Retinal pigment epithelial cell (primary cell): Measurements from ENCODE around the gene CCT5.

ENCODE experiments used
- DNase-seq: peaks from one replicate; pipeline ENCODE4 v3.0.0-alpha.2; 2010; ENCODE audit warnings: low read depth
- H3K4me3 ChIP-seq: 2 replicates; pipeline ENCODE4 v1.5.1; 2011; ENCODE audit warnings: mild to moderate bottlenecking, low read length, control low read depth, moderate library complexity
- CTCF ChIP-seq: conservative IDR thresholded peaks from 2 replicates; pipeline ENCODE4 v1.5.1; 2011; ENCODE audit warnings: low read depth, low read length, control low read depth, inconsistent platforms

Gene CCT5

GRCh38 chr5:10275991-10276390, 25.9 kb downstream of the CCT5 start:
- no peak for TF ChIP-seq CTCF
- no peak for DNase-seq
- H3K4me3 ChIP-seq = no peak overlapping the region

- H3K4me3 ChIP-seq = no peak overlapping the region
- no peak for TF ChIP-seq CTCF
- DNase-seq = no peak
These were observed 26.6 kb downstream of the CCT5 start for GRCh38 chr5:10276691-10277090.

- no peak for TF ChIP-seq CTCF
- H3K4me3 ChIP-seq = no peak overlapping the region
- no peak for DNase-seq
These were observed 27.9 kb downstream of the CCT5 start for GRCh38 chr5:10277773-10278630.

- no peak overlapping the region for H3K4me3 ChIP-seq
- TF ChIP-seq CTCF = no peak
- no peak for DNase-seq
These were observed 28.7 kb downstream of the CCT5 start for GRCh38 chr5:10278658-10279279.

GRCh38 chr5:10279328-10279727, 29.2 kb downstream of the CCT5 start:
- no peak for TF ChIP-seq CTCF
- H3K4me3 ChIP-seq = no peak overlapping the region
- no peak for DNase-seq

GRCh38 chr5:10279925-10280720, 30.0 kb downstream of the CCT5 start:
- TF ChIP-seq CTCF = no peak
- no peak for DNase-seq
- H3K4me3 ChIP-seq = no peak overlapping the region
